Ishikawa (cell line): Measurements from ENCODE around the gene BCR.

Experiments used
- CEBPB ChIP-seq: IDR thresholded peaks from 2 replicates; pipeline ENCODE4 v1.6.1; 2012
- CREB1 ChIP-seq: IDR thresholded peaks from 2 replicates; pipeline ENCODE4 v1.6.1; 2012; ENCODE audit warnings: low read depth
- EGR1 ChIP-seq: IDR thresholded peaks from 2 replicates; pipeline ENCODE4 v1.6.1; 2012
- EP300 ChIP-seq: IDR thresholded peaks from 2 replicates; pipeline ENCODE4 v1.6.1; 2012; ENCODE audit warnings: borderline replicate concordance
- FOXM1 ChIP-seq: IDR thresholded peaks from 2 replicates; pipeline ENCODE4 v1.6.1; 2012; ENCODE audit warnings: low read depth, borderline replicate concordance
- NFIC ChIP-seq: IDR thresholded peaks from 2 replicates; pipeline ENCODE4 v1.6.1; 2012
- RAD21 ChIP-seq: IDR thresholded peaks from 2 replicates; pipeline ENCODE4 v1.6.1; 2012; ENCODE audit warnings: low read depth
- REST ChIP-seq: IDR thresholded peaks from 2 replicates; pipeline ENCODE4 v1.6.1; 2012; ENCODE audit warnings: low read depth, mild to moderate bottlenecking
- TAF1 ChIP-seq: IDR thresholded peaks from 2 replicates; pipeline ENCODE4 v1.6.1; 2012; ENCODE audit warnings: low read depth, mild to moderate bottlenecking
- TCF12 ChIP-seq: IDR thresholded peaks from 2 replicates; pipeline ENCODE4 v1.6.1; 2012; ENCODE audit warnings: low read depth
- TEAD4 ChIP-seq: IDR thresholded peaks from 2 replicates; pipeline ENCODE4 v1.6.1; 2012
- USF1 ChIP-seq: IDR thresholded peaks from 2 replicates; pipeline ENCODE4 v1.6.1; 2012
- YY1 ChIP-seq: IDR thresholded peaks from 2 replicates; pipeline ENCODE4 v1.6.1; 2012; ENCODE audit warnings: low read depth
- ZBTB7A ChIP-seq: IDR thresholded peaks from 2 replicates; pipeline ENCODE4 v1.6.1; 2012; ENCODE audit warnings: low read depth
- TF ChIP-seq, protein P1 (sequence below): IDR thresholded peaks from 2 replicates; pipeline ENCODE4 v1.6.1; 2012

The BCR gene

DNA sequence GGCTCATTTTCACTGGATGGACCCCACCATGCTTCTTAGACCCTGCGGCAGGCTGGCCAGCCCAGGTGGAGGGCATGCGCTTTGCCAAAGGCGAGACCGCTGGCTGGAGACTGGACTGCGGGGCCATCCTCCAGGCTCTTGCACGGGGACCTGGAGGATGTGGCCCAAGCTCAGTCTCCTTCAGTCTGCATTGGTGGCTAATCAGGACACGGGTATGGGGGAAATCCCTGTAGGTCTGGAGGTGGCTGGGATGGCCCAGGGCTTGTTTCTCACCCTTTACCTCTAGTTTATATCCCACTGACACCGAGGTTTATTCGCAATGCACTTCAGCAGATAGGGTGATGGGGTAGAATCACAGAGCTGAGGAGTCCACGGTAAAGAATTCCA is 45.0 kb downstream of the BCR start:
- TF ChIP-seq CEBPB (no peak), ZBTB7A (no peak), YY1 (no peak), TEAD4 (no peak), NFIC (no peak), CREB1 (no peak), TCF12 (no peak), RAD21 (no peak), EP300 (no peak), TAF1 (no peak), EGR1 (no peak; the same call in 1 of the 2 replicates), FOXM1 (no peak), REST (no peak), USF1 (no peak)
- TF ChIP-seq, protein P1, sequence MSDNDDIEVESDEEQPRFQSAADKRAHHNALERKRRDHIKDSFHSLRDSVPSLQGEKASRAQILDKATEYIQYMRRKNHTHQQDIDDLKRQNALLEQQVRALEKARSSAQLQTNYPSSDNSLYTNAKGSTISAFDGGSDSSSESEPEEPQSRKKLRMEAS, result no peak

DNA sequence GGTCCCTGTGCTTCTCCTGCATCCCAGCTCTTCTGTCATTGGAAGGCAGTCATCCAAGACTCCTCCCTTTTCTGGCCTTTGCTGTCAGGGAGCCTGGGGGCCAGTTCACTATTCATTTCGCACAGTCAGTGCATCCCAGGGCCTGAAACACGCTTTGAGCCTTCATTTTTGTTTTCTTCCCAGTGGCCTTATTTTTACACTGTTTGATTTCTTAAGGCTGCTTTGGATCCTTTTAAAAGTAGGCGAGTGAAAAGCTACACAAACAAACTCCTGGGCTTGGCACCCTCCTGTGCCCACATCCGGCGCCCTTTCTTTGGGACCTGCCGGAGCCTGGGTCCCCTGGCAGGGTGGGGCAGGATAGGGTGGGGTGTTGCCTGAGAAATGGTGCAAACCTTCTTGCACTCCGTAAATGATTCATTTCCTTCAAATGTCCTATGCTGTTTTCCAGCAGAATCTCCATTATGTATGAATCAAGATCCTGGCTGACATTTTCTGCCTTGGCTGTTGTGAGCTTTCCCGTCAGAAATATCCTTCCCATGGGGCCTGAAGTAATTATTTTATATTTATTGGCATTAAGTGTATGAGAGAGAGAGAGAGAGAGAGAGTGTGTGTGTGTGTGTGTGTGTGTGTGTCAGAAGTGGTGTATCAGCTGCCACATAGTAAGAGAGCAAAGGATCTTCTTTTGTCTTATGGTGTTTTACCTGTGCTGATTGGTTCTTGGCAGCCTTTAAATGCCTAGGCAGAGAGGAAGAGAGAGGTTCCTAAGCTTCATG is 45.6 kb downstream of the BCR start:
- TF ChIP-seq YY1, result no peak
- no peak for TF ChIP-seq CREB1
- no peak for TF ChIP-seq CEBPB
- TF ChIP-seq EP300, result 0 out of 2 replicates have a peak, but pooled peaks have one; percentile 10
- no peak for TF ChIP-seq TAF1
- no peak for TF ChIP-seq USF1
- no peak for TF ChIP-seq RAD21
- no peak for TF ChIP-seq TEAD4
- TF ChIP-seq NFIC, result 0 out of 2 replicates have a peak, but pooled peaks have one; percentile 33
- TF ChIP-seq TCF12, result peak; percentile 42; the same call in 1 of the 2 replicates
- no peak for TF ChIP-seq REST
- TF ChIP-seq FOXM1, result no peak
- TF ChIP-seq EGR1, result no peak
- no peak for TF ChIP-seq ZBTB7A
- TF ChIP-seq, protein P1, result 0 out of 2 replicates have a peak, but pooled peaks have one; percentile 22

DNA sequence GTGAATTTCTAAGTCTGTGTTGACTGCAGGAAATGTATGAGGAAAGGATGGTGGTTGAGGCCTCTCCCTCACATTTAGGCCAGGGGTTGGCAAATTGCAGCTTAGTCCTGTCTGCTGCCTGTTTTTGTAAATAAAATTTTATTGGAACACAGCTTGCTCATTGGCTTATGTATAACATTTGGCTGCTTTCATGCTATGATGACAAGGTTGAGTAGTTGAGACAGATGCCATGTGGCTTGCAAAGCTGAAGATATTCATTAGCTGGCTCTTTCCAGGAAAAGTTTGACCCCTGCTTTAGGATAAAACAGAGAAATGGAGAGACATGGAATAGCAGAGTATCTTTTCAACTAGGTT is 46.2 kb downstream of the BCR start:
- TF ChIP-seq EGR1 (no peak), RAD21 (no peak), YY1 (no peak), TAF1 (no peak), USF1 (no peak), TCF12 (no peak), NFIC (no peak), EP300 (no peak), TEAD4 (no peak), REST (no peak), ZBTB7A (no peak), CREB1 (no peak), CEBPB (no peak), FOXM1 (no peak)
- TF ChIP-seq, protein P1, result no peak

GRCh38 chr22:23227380-23227779 is 47.1 kb downstream of the BCR start:
- TF ChIP-seq REST, result no peak
